CD1c-positive myeloid dendritic cell (primary cell): ENCODE measurements around the gene COMMD8.
A peak's percentile ranks its signal among the peaks of the same experiment; 100 is the strongest.
"Not testable (repeated sequence)": the region's sequence is repeated elsewhere in the genome, so short reads cannot be mapped to it uniquely, and the experiment has no call there.

ENCODE experiments used
- DNase-seq: peaks from one replicate; pipeline ENCODE4 v3.0.0-alpha.2; 2016; ENCODE audit errors: extremely low spot score

COMMD8 gene

GRCh38 chr4:47463235-47463956 is at the start of gene COMMD8:
Gene COMMD8, minus strand, starts transcription at chr4:47463702. Its CDS starts 51 bp downstream, at chr4:47463651.
- DNase-seq: peak; percentile 100

DNA sequence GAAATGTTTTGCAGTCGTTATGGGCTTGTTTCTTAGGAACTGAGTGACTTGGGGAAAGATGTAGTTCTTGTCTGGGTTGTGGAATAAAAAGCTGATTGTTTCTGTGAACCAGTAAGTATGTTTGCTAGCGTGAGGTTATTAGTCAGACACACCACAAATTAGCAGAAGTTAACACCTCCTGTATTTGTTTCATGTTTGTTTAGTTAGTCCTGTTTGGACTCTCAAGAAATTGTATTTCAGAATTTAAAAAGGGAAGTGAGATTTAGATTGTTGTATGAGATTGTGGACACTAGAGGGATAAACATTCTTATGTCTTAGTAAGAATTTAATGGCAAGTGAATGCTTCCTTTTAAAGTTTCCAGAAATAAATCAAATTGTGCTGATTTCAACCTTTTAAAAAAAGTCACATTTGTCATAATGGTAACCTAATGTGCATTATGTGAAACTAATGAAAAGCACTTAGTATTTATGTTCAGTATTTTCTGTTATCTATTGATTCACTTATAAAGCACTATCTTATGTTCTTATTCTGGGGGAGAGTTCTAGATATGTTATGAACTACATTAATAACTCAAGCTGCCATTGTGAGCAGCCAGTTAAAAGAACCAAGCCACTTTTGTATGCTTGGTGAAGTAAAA is 47.1 kb upstream of the COMMD8 start:
- DNase-seq: peak; percentile 87

DNA sequence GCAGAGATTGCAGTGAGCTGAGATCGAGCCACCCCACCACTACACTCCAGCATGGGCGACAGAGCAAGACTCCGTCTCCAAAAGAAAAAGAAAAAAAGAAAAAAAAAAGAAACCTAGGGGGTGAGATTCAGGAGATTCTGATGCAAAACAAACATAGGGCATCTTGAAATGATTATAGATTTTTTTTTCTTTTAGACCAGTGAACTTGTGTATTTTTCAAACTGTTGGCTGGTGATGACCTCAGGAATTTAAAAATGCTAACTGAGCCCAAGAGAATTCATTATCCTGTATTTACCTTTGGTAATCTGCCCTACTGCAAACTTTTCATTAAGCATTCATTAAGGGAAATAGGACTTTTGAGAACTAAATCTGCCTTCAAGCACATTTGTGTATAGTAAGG is 42.2 kb upstream of the COMMD8 start:
- DNase-seq: no peak

GRCh38 chr4:47505147-47505546 is 41.6 kb upstream of the COMMD8 start:
- DNase-seq: no peak

GRCh38 chr4:47500776-47501175 is 37.3 kb upstream of the COMMD8 start:
- no peak for DNase-seq

- DNase-seq: peak; percentile 52
These were observed 36.2 kb upstream of the COMMD8 start for GRCh38 chr4:47499700-47500099.

GRCh38 chr4:47498899-47499298 is 35.4 kb upstream of the COMMD8 start:
- no peak for DNase-seq

- DNase-seq: no peak
These were observed 30.6 kb upstream of the COMMD8 start for GRCh38 chr4:47494124-47494430.

GRCh38 chr4:47493238-47494123 is 30.0 kb upstream of the COMMD8 start:
- no peak for DNase-seq

GRCh38 chr4:47490550-47490949 is 27.0 kb upstream of the COMMD8 start:
- peak; percentile 36 for DNase-seq

GRCh38 chr4:47488706-47489105 is 25.2 kb upstream of the COMMD8 start:
- DNase-seq: no peak

DNA sequence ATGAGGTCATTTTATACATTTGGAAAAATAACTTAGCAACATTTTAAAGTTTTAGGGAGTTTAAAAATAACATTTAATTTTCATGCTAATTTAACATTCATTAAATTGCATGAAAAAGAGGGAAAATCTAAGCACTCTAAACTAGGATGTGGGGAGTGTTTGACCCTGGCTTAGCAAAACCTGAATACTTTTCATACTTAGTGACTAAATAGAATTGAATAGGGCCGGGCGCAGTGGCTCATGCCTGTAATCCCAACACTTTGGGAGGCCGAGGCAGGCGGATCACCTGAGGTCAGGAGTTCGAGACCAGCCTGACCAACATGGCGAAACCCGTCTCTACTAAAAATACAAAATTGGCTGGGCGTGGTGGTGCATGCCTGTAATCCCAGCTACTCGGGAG is 23.2 kb upstream of the COMMD8 start:
- not testable (repeated sequence) for DNase-seq

GRCh38 chr4:47486231-47486673 is 22.8 kb upstream of the COMMD8 start:
- no peak for DNase-seq

- DNase-seq: no peak
These were observed 22.3 kb upstream of the COMMD8 start for GRCh38 chr4:47485768-47486167.

DNA sequence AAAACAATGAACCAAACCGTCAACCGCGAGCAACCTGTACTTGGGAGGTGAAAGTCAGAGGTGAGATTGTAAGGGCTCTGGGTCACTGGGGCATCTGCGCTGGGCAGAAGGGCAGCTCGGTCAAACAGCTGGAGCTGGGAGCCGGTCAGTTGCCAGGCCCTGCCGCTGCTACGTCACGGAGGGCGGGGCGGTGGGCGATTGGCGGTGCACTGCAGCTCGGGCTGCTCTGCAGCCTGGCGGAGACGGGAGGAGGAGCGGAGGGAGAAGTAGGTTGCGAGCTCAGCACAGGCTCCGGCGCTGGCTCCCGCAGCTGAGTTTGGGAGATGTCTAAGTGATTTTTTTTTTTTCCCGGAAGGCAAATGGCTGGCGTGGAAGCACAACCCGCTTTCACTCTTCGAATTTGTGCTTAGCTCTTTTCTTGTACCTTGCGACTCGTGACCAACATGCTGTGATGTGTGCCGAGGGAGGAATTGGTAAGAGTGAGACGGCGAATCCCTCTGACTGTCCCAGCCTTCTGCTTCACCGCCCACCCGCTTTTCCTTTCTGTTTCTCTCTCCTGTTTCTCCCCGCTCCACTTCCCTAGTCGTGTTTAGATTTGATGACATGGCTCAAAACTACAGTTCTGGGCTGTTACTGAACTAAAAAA is 21.7 kb upstream of the COMMD8 start, which contains the start of gene ATP10D:
ATP10D (plus strand) TSS at position 229 of the 646 bp plus-strand sequence. CDS start 27,266 bp downstream, outside the sequence.
- DNase-seq: peak; percentile 93

DNA sequence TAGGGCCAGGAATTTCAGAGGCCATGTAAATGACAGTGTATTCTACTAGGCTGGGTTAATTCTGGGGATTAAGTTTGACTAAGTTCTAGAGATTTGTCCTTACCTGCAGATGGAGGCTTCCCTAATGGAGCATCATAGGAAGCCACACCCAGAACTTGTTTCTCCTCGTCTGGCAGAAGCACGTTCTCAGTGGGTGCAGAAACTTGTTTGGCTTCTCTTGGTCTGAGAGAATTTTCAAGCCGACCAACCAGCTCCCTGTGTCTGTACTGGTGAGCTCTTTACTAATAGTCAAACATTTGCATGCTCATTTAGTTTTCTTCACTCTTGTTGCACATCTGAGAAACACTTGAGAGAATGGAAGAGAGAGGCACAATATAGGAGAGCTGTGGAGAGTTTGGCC is 20.7 kb upstream of the COMMD8 start:
- DNase-seq: no peak

DNA sequence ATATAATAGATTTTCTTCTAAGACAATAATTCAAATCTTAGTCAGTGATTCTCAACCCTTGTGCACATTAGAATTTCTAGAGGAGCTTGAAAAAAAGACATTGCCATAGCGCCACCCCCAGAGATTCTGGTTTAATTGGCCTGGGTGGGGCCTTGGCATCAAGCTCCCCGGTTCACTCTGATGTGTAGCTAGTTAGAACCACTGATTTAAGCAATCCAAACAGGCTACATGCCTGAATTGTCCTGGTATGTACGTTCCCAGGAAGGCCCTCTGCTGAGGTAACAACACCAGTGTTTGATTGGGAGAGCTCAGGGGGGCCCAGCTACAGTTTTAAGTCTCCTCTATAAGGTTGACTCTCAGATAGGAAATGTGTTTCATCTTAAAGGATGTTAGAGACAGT is 20.2 kb upstream of the COMMD8 start:
- DNase-seq: no peak

DNA sequence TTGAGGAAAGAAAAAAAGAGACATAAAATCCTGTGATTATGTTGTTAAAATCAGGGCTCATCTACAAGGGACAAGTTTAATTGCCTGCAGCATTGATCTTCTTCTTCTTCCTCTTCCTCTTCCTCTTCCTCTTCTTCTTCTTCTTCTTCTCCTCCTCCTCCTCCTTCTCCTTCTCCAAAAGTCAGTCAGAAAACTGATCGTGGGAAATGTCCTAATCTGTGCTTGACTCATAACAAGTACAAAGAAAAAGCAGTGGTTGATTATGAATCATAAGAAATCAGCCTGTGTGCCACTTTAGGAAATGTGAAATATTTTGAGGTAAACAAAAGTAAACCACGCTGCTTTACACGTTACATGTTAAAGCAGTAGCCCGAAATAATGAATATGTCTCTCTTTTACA is 18.8 kb upstream of the COMMD8 start:
- peak; percentile 59 for DNase-seq

DNA sequence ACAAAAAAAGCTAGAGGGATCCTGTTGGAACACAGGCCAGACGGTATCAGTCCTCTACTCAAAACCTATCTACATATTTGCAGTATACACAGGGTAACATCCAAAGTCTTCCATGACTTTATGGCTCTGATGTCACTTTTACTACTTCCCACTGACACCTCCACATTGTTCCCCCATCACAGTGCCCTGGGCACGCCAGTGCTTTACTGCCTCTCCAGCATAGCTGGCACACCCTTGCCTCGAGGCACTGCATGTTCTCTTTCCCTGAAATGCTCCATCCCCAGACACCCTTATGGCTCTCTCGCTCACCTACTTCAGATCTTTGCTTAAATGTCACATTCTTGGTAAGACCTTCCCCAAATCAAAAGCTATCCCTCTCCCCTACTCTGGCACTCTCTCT is 15.3 kb upstream of the COMMD8 start:
- no peak for DNase-seq

- DNase-seq: no peak
These were observed 11.9 kb upstream of the COMMD8 start for GRCh38 chr4:47475411-47475810.

GRCh38 chr4:47474799-47475198 is 11.3 kb upstream of the COMMD8 start:
- no peak for DNase-seq

GRCh38 chr4:47473141-47473750 is 9.7 kb upstream of the COMMD8 start:
- no peak for DNase-seq
